ENCODE measurements around the gene ADK.

DNA sequence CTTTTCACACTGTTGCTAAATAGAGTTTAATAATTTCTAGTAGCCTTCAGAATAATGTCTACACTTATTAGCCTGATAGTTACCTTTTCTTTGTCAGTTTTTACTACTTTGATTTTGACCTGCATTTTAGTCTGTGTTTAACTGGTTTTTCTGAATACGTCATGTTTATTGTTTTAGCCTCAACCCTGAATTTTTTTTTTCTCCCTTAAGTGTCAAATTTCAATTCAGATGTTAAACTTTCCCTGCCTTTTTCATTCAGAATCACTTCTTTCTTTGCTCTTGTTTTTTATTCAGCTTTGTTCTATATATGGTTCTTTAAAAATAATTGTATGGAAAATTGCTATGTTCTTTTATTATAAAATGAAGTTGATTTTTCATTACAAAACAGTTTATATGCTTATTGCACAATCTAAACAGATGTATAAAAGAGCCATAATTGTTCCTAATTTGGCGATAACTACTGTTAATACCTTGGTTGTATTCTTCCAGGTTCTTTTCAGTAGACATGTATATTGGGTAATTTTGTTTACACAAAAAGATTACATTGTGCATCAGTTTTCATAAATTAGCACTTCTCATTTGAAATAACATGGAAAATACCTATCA is 159.7 kb downstream of the ADK start:
- TF ChIP-seq POLR2A (IDR thresholded peaks at IDR 0.05), result no peak
- TF ChIP-seq, protein P1, sequence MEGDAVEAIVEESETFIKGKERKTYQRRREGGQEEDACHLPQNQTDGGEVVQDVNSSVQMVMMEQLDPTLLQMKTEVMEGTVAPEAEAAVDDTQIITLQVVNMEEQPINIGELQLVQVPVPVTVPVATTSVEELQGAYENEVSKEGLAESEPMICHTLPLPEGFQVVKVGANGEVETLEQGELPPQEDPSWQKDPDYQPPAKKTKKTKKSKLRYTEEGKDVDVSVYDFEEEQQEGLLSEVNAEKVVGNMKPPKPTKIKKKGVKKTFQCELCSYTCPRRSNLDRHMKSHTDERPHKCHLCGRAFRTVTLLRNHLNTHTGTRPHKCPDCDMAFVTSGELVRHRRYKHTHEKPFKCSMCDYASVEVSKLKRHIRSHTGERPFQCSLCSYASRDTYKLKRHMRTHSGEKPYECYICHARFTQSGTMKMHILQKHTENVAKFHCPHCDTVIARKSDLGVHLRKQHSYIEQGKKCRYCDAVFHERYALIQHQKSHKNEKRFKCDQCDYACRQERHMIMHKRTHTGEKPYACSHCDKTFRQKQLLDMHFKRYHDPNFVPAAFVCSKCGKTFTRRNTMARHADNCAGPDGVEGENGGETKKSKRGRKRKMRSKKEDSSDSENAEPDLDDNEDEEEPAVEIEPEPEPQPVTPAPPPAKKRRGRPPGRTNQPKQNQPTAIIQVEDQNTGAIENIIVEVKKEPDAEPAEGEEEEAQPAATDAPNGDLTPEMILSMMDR (IDR thresholded peaks at IDR 0.05), result no peak

Data from heart left ventricle (tissue), 13 donors.